Smooth muscle cell (in vitro differentiated cells): Measurements from ENCODE around the gene ARHGAP31. TPM values are rescaled to one million over a fixed set of nuclear protein-coding genes. Genes with fewer than 3 reads are reported as not detected.

ENCODE experiments used
- DNase-seq: peaks from one replicate; lab custom pipeline; 2025; ENCODE audit not compliant: unreplicated experiment; lab: John Stamatoyannopoulos, UW
- H2AFZ ChIP-seq: fragments of 200-600 bp; sonication (generic); 2 replicates; pipeline ENCODE4 v1.6.0; 2016; ENCODE audit warnings: antibody characterized with exemption, low read depth, mild to moderate bottlenecking
- H3F3A ChIP-seq: fragments of 200-600 bp; sonication (generic); 2 replicates; pipeline ENCODE4 v1.6.0; 2017; ENCODE audit warnings: antibody characterized with exemption, low read depth
- H3K27ac ChIP-seq: fragments of 200-600 bp; sonication (generic); 2 replicates; pipeline ENCODE4 v1.5.1; 2016; ENCODE audit warnings: low read depth, mild to moderate bottlenecking
- H3K27me3 ChIP-seq: fragments of 200-600 bp; sonication (generic); 2 replicates; pipeline ENCODE4 v1.6.1; 2016; ENCODE audit warnings: low read depth, mild to moderate bottlenecking
- H3K36me3 ChIP-seq: fragments of 200-600 bp; sonication (generic); 2 replicates; pipeline ENCODE4 v1.5.1; 2016; ENCODE audit warnings: low read depth
- H3K4me1 ChIP-seq: fragments of 200-600 bp; sonication (generic); 2 replicates; pipeline ENCODE4 v1.5.1; 2016; ENCODE audit warnings: low read depth
- H3K4me2 ChIP-seq: fragments of 200-600 bp; sonication (generic); 2 replicates; pipeline ENCODE4 v1.6.0; 2016; ENCODE audit warnings: mild to moderate bottlenecking
- H3K4me3 ChIP-seq: fragments of 200-600 bp; sonication (generic); 2 replicates; pipeline ENCODE4 v1.5.1; 2016; ENCODE audit warnings: mild to moderate bottlenecking
- H3K79me2 ChIP-seq: fragments of 200-600 bp; sonication (generic); 2 replicates; pipeline ENCODE4 v1.6.0; 2016; ENCODE audit warnings: low read depth, mild to moderate bottlenecking
- H3K9ac ChIP-seq: fragments of 200-600 bp; sonication (generic); 2 replicates; pipeline ENCODE4 v1.6.0; 2016; ENCODE audit warnings: low read depth
- H3K9me3 ChIP-seq: fragments of 200-600 bp; sonication (generic); replicated peaks from 2 replicates; pipeline ENCODE4 v1.5.1; 2016; ENCODE audit warnings: low read depth
- H4K20me1 ChIP-seq: fragments of 200-600 bp; sonication (generic); 2 replicates; pipeline ENCODE4 v1.6.0; 2016; ENCODE audit warnings: low read depth
- CTCF ChIP-seq: fragments of 200-600 bp; sonication (generic); IDR thresholded peaks from 2 replicates; pipeline ENCODE4 v1.5.1; 2017; ENCODE audit warnings: borderline replicate concordance, mild to moderate bottlenecking, antibody characterized with exemption; ENCODE audit not compliant: insufficient read depth, poor library complexity, severe bottlenecking
- WGBS: methylation state at CpG from one replicate; pipeline ENCODE4 v1.1.7; 2016; ENCODE audit warnings: low lambda C conversion rate; 5-methylcytosine and 5-hydroxymethylcytosine counted together
- polyA plus RNA-seq: library from polyadenylated mRNA; unstranded; fragments of >200 nt; fragmentation: Nextera tagmentation; extraction: Ambion mirVana; gene quantifications from 2 replicates; pipeline ENCODE4 v1.2.1, GENCODE V29; 2016
- total RNA-seq: library from RNA; depleted of rRNA; stranded (reverse); fragments of >200 nt; gene quantifications from 2 replicates; pipeline ENCODE4 v1.2.3, GENCODE V29; 2014

ARHGAP31 gene
- total and polyA plus RNA-seq, 2 experiments from 2014 or later = 6.1 to 10.9 TPM

GRCh38 chr3:119376758-119377157 lies 82.6 kb downstream of the ARHGAP31 start:
- no peaks in the 10 kb centered on the region for H3K36me3 ChIP-seq
- no peaks in the 10 kb centered on the region for H4K20me1 ChIP-seq
- DNase-seq = no peak
- WGBS = 88% methylated on average over 1 of the region's 1 CpG
- H3K4me3 ChIP-seq = no peak overlapping the region
- no peaks in the 10 kb centered on the region for H3K79me2 ChIP-seq
- no peak overlapping the region for H3K9ac ChIP-seq
- TF ChIP-seq CTCF = no peak
- H3K9me3 ChIP-seq = no peaks in the 10 kb centered on the region
- H3K27me3 ChIP-seq = no peaks in the 10 kb centered on the region
- no peak overlapping the region for H3K27ac ChIP-seq
- H3K4me1 ChIP-seq = no peaks in the 10 kb centered on the region
- no peaks in the 10 kb centered on the region for H3F3A ChIP-seq
- H2AFZ ChIP-seq = no peak overlapping the region
- no peak overlapping the region for H3K4me2 ChIP-seq

- WGBS = 87% methylated on average over 8 of the region's 8 CpGs
- no peak overlapping the region for H3K9ac ChIP-seq
- no peak for DNase-seq
- no peaks in the 10 kb centered on the region for H3K36me3 ChIP-seq
- no peaks in the 10 kb centered on the region for H3K9me3 ChIP-seq
- no peaks in the 10 kb centered on the region for H3K27me3 ChIP-seq
- TF ChIP-seq CTCF = no peak
- no peaks in the 10 kb centered on the region for H3K79me2 ChIP-seq
- no peak overlapping the region for H2AFZ ChIP-seq
- no peaks in the 10 kb centered on the region for H3F3A ChIP-seq
- H3K27ac ChIP-seq = no peak overlapping the region
- H3K4me3 ChIP-seq = no peak overlapping the region
- H4K20me1 ChIP-seq = no peaks in the 10 kb centered on the region
- H3K4me2 ChIP-seq = no peak overlapping the region
- no peaks in the 10 kb centered on the region for H3K4me1 ChIP-seq
Measured at GRCh38 chr3:119378259-119378803, 84.1 kb downstream of the ARHGAP31 start.

DNA sequence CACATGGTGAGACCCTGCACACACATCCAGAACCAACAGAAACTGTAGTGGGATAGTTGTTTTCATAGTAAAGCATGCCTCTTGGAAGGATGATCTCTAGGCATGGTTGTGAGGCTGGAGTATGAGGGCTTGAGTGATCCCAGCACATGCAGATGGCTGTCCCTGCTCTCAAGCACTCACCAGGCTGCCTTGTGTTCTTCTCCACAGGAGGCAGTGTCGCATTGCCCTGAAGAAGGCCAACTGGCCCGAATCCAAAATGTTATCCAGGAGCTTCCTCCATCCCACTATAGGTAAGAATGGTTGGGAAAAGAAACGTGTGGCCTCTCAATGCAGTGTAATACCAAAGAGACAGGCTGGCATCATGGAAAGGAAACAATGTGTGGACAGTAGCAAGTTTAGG lies 86.5 kb downstream of the ARHGAP31 start:
- no peaks in the 10 kb centered on the region for H3F3A ChIP-seq
- H3K79me2 ChIP-seq = no peaks in the 10 kb centered on the region
- no peak for DNase-seq
- no peak overlapping the region for H2AFZ ChIP-seq
- no peaks in the 10 kb centered on the region for H4K20me1 ChIP-seq
- no peaks in the 10 kb centered on the region for H3K36me3 ChIP-seq
- WGBS = 86% methylated on average over 3 of the region's 3 CpGs
- no peak overlapping the region for H3K27ac ChIP-seq
- H3K4me2 ChIP-seq = no peak overlapping the region
- H3K4me3 ChIP-seq = no peak overlapping the region
- H3K4me1 ChIP-seq = no peaks in the 10 kb centered on the region
- no peaks in the 10 kb centered on the region for H3K9me3 ChIP-seq
- no peak for TF ChIP-seq CTCF
- H3K9ac ChIP-seq = no peak overlapping the region
- H3K27me3 ChIP-seq = no peaks in the 10 kb centered on the region

- peaks cover 5% of the 10 kb centered on the region for H3K4me1 ChIP-seq
- no peak overlapping the region for H3K27ac ChIP-seq
- H3K9me3 ChIP-seq = no peaks in the 10 kb centered on the region
- H3K36me3 ChIP-seq = no peaks in the 10 kb centered on the region
- TF ChIP-seq CTCF = no peak
- H2AFZ ChIP-seq = no peak overlapping the region
- no peak overlapping the region for H3K9ac ChIP-seq
- no peaks in the 10 kb centered on the region for H4K20me1 ChIP-seq
- no peaks in the 10 kb centered on the region for H3F3A ChIP-seq
- H3K79me2 ChIP-seq = no peaks in the 10 kb centered on the region
- no peak overlapping the region for H3K4me3 ChIP-seq
- WGBS = 94% methylated on average over 7 of the region's 7 CpGs
- H3K27me3 ChIP-seq = no peaks in the 10 kb centered on the region
- DNase-seq = no peak
- H3K4me2 ChIP-seq = no peak overlapping the region
Measured at GRCh38 chr3:119382134-119382533, 88.0 kb downstream of the ARHGAP31 start.
